Testis (tissue), 2 donors: ENCODE measurements around the gene F12.

Experiments
- CTCF ChIP-seq, 3 experiments: fragments of 450-650 bp in 2 of 3; fragments of 200-600 bp in 1 of 3; sonication (generic) in 1 of 3; IDR thresholded peaks; one replicate each; pipeline ENCODE4 v1.5.1; 2016 to 2019; ENCODE audit warnings: antibody characterized with exemption in 3 of 3, mild to moderate bottlenecking in 2 of 3, moderate library complexity in 1 of 3
- POLR2A ChIP-seq: fragments of 450-650 bp; IDR thresholded peaks from one replicate; pipeline ENCODE4 v1.6.1; 2017; ENCODE audit warnings: antibody characterized with exemption, mild to moderate bottlenecking, moderate library complexity

- TF ChIP-seq CTCF (IDR thresholded peaks at IDR 0.05), result no peak
- no peak for TF ChIP-seq POLR2A
Measured at GRCh38 chr5:177365845-177366527, 43.4 kb downstream of the F12 start.
